Loucy (cell line): ENCODE measurements around the gene XRCC1.
"Not testable (repeated sequence)": the region's sequence is repeated elsewhere in the genome, so short reads cannot be mapped to it uniquely, and the experiment has no call there.

ENCODE experiments used
- EZH2phosphoT487 ChIP-seq: fragments of 200-600 bp; IDR thresholded peaks from 2 replicates; pipeline ENCODE4 v1.6.1; 2018; ENCODE audit warnings: antibody characterized with exemption, mild to moderate bottlenecking, moderate library complexity, borderline replicate concordance
- TF ChIP-seq, protein P1 (sequence below): fragments of 200-600 bp; sonication (generic); conservative IDR thresholded peaks from 2 replicates; pipeline ENCODE4 v1.5.1; 2014; ENCODE audit warnings: mild to moderate bottlenecking, antibody characterized with exemption, low read length

GRCh38 chr19:43523696-43524095 lies 51.6 kb downstream of the XRCC1 start:
- TF ChIP-seq, protein P1, sequence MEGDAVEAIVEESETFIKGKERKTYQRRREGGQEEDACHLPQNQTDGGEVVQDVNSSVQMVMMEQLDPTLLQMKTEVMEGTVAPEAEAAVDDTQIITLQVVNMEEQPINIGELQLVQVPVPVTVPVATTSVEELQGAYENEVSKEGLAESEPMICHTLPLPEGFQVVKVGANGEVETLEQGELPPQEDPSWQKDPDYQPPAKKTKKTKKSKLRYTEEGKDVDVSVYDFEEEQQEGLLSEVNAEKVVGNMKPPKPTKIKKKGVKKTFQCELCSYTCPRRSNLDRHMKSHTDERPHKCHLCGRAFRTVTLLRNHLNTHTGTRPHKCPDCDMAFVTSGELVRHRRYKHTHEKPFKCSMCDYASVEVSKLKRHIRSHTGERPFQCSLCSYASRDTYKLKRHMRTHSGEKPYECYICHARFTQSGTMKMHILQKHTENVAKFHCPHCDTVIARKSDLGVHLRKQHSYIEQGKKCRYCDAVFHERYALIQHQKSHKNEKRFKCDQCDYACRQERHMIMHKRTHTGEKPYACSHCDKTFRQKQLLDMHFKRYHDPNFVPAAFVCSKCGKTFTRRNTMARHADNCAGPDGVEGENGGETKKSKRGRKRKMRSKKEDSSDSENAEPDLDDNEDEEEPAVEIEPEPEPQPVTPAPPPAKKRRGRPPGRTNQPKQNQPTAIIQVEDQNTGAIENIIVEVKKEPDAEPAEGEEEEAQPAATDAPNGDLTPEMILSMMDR, result not testable (repeated sequence)
- not testable (repeated sequence) for TF ChIP-seq EZH2phosphoT487
